GM21515 (cell line): Measurements from ENCODE around the gene PCGF2.
"Not testable (repeated sequence)": the region's sequence is repeated elsewhere in the genome, so short reads cannot be mapped to it uniquely, and the experiment has no call there.

Experiments used
- ATAC-seq: cut with Tn5 transposase; IDR thresholded peaks from one replicate; pipeline ENCODE4 v1.9.1; 2021; ENCODE audit not compliant: unreplicated experiment

Gene PCGF2

GRCh38 chr17:38738007-38738662, 10.0 kb downstream of the PCGF2 start:
- no peak for ATAC-seq

DNA sequence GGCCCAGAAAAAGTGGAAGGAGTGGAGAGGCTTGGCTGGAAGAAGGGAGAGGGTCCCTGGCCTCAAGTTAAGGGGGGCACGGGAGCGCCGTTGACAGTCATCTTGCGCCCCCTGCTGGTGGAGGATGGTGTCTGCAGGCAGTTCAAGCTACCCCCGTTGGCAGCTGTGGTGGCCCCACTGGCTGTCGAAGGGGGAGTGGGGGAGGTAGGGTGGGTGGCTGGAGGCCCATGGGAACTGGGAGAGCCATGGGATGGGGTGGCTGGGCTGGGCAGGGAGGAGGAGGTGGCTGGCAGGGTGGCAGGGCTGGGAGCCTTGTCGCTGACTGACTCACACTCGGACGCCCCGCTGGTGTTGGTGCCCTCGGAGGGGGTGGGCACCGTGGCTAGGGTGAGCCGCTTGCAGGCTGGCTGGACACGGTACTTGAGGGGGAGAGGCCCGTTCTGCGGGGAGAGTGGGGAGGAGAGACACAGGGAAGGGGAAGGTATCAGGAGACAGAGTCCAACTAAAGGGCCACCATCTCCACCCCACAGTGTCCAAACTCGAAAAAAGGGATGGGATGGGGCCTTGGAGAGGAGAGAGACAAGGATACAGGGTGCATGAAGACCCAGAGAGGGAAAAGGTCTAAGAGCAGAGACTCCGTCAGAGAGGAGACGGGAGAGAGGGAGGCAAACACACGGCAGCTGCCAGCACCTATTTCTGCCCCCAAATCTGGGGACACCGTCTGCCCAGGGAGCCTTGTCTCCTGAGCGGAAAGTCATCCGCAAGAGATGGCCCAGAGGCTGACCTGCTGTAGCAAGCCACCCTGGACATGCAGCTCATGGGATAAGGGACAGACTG, 12.8 kb downstream of the PCGF2 start:
- no peak for ATAC-seq

- ATAC-seq, result no peak
Observed at GRCh38 chr17:38733982-38734973, 13.9 kb downstream of the PCGF2 start.

DNA sequence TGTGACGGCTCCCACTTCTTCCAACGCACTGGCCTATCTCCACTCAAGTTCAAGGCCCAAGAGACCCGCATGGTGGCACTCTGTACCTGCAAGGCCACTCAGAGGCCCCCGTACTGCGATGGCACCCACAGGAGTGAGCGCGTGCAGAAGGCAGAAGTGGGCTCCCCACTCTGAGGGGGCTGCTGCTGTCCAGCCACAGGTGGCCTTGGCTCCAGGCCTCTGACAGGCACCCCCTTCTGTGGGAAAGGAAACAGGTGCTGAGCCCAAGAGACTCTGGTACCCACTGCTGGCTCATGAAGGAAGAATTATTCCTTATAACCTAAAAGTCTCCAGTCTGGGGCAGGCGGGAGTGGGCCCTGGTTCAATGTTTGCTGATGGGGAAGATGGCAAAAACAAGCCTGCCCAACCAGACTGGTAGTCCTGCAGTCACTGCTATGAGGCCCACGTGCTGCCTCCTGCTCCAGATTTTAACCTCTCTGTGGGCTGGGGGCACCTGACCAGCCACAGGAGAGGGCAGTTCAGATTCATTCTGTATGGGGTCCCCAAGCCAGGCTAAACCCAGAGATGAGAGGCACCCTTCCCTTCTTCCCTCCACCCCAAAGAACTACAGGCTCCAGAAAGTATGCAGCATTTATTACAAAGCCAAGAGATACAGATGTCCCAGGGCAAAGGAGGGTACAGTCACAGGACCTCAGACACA, 14.7 kb downstream of the PCGF2 start:
- no peak for ATAC-seq

- ATAC-seq, result no peak
Observed at GRCh38 chr17:38732376-38733281, 15.5 kb downstream of the PCGF2 start.

GRCh38 chr17:38731526-38732294, 16.4 kb downstream of the PCGF2 start:
- ATAC-seq, result no peak

DNA sequence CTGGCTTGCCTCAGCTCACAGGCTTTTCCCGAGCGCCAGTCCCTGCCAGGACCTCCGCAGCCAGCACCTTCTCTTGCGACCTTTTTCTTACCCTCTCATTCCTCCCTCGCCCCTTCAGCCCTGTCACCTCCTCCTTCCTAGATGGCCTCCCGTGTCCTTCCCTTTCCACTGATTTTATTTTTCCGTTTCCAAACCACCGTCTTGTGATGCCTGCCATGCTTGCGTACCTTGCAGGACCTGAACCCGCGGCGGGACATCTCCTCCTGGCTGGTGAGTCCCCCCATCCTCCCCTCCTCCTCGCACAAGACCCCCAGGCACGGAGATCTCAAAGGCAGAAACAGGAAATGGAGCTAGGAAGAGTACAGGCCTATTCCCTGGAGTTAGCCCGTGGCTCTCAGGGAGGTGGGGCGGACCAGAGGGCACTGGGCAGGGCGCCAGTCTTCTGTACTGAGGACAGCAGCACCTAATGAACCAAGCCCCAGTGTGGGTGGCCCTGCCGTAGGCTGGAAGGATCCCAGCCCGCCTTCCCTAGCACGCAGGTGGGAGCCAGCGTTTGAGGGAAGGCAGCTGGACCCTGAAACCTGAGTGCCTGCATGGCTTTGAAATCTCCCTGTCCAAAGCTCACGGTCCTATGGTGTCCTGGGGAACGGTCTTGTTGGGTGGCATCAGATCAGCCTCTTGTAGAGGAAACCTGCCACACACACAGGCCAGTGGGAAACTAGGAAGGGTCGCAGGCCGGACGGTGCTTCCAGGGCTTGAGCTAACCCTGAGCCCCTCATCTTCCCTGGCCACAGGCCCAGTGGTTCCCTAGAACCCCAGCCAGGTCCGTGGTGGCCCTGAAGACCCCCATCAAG, 17.4 kb downstream of the PCGF2 start:
- no peak for ATAC-seq

GRCh38 chr17:38729886-38730525, 18.1 kb downstream of the PCGF2 start, which contains the start of gene CISD3:
CISD3 (plus strand) TSS chr17:38730341; CDS start chr17:38730359, 18 bp downstream.
- ATAC-seq, result peak; percentile 69

DNA sequence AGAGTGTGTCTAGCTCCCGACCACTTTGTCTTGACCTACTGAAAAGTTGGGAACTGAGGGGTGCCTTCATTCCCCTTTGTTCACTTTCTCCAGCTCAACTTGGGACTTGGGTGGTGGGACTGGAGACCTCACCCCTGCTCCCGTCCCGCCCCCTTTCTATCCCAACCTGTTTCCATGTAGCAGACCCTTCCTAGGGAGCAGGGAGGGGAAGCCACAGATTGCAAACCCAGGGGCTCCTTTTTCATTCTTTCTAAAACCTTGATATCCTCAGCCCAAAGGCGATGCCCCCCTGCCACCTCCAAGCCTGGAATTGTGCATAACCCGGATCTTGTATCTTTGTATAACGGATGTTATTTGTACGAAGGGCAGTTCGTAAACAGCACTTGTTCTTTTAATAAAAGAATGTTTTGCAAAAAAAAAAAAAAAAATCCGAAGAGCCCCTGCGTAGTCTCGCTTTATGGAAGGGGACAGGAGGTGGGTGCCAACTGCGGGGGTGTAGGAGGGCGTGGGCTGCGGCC, 18.7 kb downstream of the PCGF2 start:
- no peak for ATAC-seq

GRCh38 chr17:38728290-38728831, 19.8 kb downstream of the PCGF2 start:
- ATAC-seq, result no peak

DNA sequence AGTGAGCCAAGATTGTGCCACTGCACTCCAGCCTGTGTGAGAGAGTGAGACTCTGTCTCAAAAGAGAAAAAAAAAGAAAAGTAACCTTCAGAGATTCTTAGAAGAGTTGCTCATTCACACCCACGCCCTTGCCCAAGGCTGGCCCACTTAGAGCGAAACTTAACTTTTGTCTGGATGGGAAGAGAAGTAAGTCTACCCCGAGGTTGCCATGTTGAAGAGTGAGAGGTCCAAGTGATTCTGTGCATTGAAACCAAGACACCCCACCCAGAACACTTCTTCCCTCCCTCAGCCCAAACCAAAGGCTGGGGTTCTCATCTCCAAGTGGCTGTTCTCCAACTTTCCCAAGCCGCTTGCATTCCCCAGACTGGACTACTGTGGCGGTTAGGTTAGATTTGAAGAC, 20.4 kb downstream of the PCGF2 start:
- no peak for ATAC-seq

GRCh38 chr17:38726145-38726544, 22.0 kb downstream of the PCGF2 start:
- ATAC-seq, result not testable (repeated sequence)

- ATAC-seq, result no peak
Observed at GRCh38 chr17:38725066-38725465, 23.1 kb downstream of the PCGF2 start.

- no peak for ATAC-seq
Observed at GRCh38 chr17:38724337-38724988, 23.7 kb downstream of the PCGF2 start.

- ATAC-seq, result no peak
Observed at GRCh38 chr17:38721802-38722201, 26.3 kb downstream of the PCGF2 start.

DNA sequence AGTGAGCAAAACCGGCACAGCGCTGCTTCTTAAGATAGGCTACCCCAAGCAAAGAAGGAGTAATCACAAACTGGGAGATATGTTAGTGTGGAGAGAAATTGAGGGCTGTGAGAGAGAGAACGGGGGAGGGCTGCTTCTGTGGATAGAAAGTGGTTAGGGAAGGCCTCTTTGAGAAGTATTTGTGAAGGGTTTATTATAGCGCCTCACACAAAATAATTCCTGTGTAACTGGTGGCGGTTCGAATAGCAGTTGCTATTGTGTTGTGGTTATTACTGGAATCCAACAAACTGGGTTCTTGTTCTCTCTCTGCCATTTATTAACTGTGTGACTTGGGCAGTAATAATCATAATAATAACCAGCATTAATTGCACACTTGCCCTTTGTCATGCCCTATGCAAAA, 27.2 kb downstream of the PCGF2 start:
- ATAC-seq, result no peak
